Measurements from ENCODE around the gene BYSL.
"Not testable (repeated sequence)": the region's sequence is repeated elsewhere in the genome, so short reads cannot be mapped to it uniquely, and the experiment has no call there.

BYSL gene

GRCh38 chr6:41942067-41942851, 21.0 kb downstream of the BYSL start:
- Mint-ChIP-seq H3K36me3 (peaks cover 19 to 27% of the 10 kb centered on the region in 2 donors), H3K27me3 (no peaks in the 10 kb centered on the region), H3K4me1 (peaks cover 27 to 45% of the 10 kb centered on the region in 2 donors), H3K9me3 (no peaks in the 10 kb centered on the region), H3K27ac (peak overlapping the region; percentile 73), H3K4me3 (peak overlapping the region; percentile 94 to 98)
- DNase-seq (no peak), ATAC-seq (replicated peaks) (peak; percentile 32 to 40)

GRCh38 chr6:41942882-41943281, 21.6 kb downstream of the BYSL start:
- Mint-ChIP-seq H3K4me1 (peaks cover 28 to 45% of the 10 kb centered on the region in 2 donors), H3K36me3 (peaks cover 18 to 23% of the 10 kb centered on the region in 2 donors)
- H3K4me3 Mint-ChIP-seq; H3K27me3 Mint-ChIP-seq; DNase-seq; H3K27ac Mint-ChIP-seq; H3K9me3 Mint-ChIP-seq; ATAC-seq (replicated peaks): not testable (repeated sequence)

GRCh38 chr6:41943456-41943855, 22.2 kb downstream of the BYSL start:
- DNase-seq (no peak), ATAC-seq (replicated peaks) (no peak)
- Mint-ChIP-seq H3K4me3 (no peak overlapping the region), H3K4me1 (peaks cover 26 to 42% of the 10 kb centered on the region in 2 donors), H3K27me3 (no peaks in the 10 kb centered on the region), H3K36me3 (peaks cover 18 to 23% of the 10 kb centered on the region in 2 donors), H3K9me3 (no peaks in the 10 kb centered on the region), H3K27ac (no peak overlapping the region)

- no peaks in the 10 kb centered on the region for H3K9me3 Mint-ChIP-seq
- peaks cover 10 to 33% of the 10 kb centered on the region in 2 donors for H3K4me1 Mint-ChIP-seq
- H3K27me3 Mint-ChIP-seq, result no peaks in the 10 kb centered on the region
- H3K4me3 Mint-ChIP-seq, result no peak overlapping the region
- H3K27ac Mint-ChIP-seq, result peak overlapping the region; percentile 15
- no peak for DNase-seq
- H3K36me3 Mint-ChIP-seq, result no peaks in the 10 kb centered on the region
- no peak for ATAC-seq (replicated peaks)
These were observed 26.4 kb downstream of the BYSL start for GRCh38 chr6:41947581-41948220.

GRCh38 chr6:41954668-41955067, 33.4 kb downstream of the BYSL start:
- Mint-ChIP-seq H3K27ac (no peak overlapping the region), H3K4me3 (no peak overlapping the region)
- no peak for ATAC-seq (replicated peaks)

GRCh38 chr6:41955412-41955811, 34.1 kb downstream of the BYSL start:
- peaks cover 8 to 10% of the 10 kb centered on the region in 2 donors for H3K36me3 Mint-ChIP-seq
- DNase-seq, result no peak
- H3K4me3 Mint-ChIP-seq, result no peak overlapping the region
- no peaks in the 10 kb centered on the region for H3K27me3 Mint-ChIP-seq
- H3K4me1 Mint-ChIP-seq, result peaks cover 18 to 36% of the 10 kb centered on the region in 2 donors
- ATAC-seq (replicated peaks), result no peak
- H3K27ac Mint-ChIP-seq, result no peak overlapping the region
- peaks cover 0 to 7% of the 10 kb centered on the region in 2 donors for H3K9me3 Mint-ChIP-seq

More at GRCh38 chr6:41954668-41955067, 33.4 kb downstream of the BYSL start:
- H3K27me3 Mint-ChIP-seq, result no peaks in the 10 kb centered on the region
- peaks cover 16 to 41% of the 10 kb centered on the region in 2 donors for H3K4me1 Mint-ChIP-seq
- H3K36me3 Mint-ChIP-seq, result peaks cover 8% of the 10 kb centered on the region in 2 donors
- peaks cover 0 to 7% of the 10 kb centered on the region in 2 donors for H3K9me3 Mint-ChIP-seq
- no peak for DNase-seq

- no peak overlapping the region for H3K4me3 Mint-ChIP-seq
- peaks cover 0 to 11% of the 10 kb centered on the region in 2 donors for H3K9me3 Mint-ChIP-seq
These were observed 35.8 kb downstream of the BYSL start for GRCh38 chr6:41957117-41957516.

GRCh38 chr6:41958022-41958856, 36.9 kb downstream of the BYSL start:
- Mint-ChIP-seq H3K4me3 (peak overlapping the region; percentile 58 to 68), H3K4me1 (peaks cover 26 to 51% of the 10 kb centered on the region in 2 donors), H3K9me3 (peaks cover 0 to 11% of the 10 kb centered on the region in 2 donors), H3K27ac (peak overlapping the region; percentile 96), H3K36me3 (peaks cover 14% of the 10 kb centered on the region in 2 donors), H3K27me3 (no peaks in the 10 kb centered on the region)
- ATAC-seq (replicated peaks), result peak; percentile 93 to 95
- DNase-seq, result no peak

More at GRCh38 chr6:41957117-41957516, 35.8 kb downstream of the BYSL start:
- peaks cover 14% of the 10 kb centered on the region in 2 donors for H3K36me3 Mint-ChIP-seq
- no peak overlapping the region for H3K27ac Mint-ChIP-seq
- no peaks in the 10 kb centered on the region for H3K27me3 Mint-ChIP-seq
- H3K4me1 Mint-ChIP-seq, result peaks cover 24 to 45% of the 10 kb centered on the region in 2 donors
- ATAC-seq (replicated peaks) (no peak), DNase-seq (no peak)

- Mint-ChIP-seq H3K36me3 (peaks cover 14 to 18% of the 10 kb centered on the region in 2 donors), H3K27me3 (no peaks in the 10 kb centered on the region), H3K27ac (peak overlapping the region; percentile 48), H3K4me3 (no peak overlapping the region), H3K9me3 (peaks cover 0 to 11% of the 10 kb centered on the region in 2 donors), H3K4me1 (peaks cover 32 to 63% of the 10 kb centered on the region in 2 donors)
- DNase-seq (no peak), ATAC-seq (replicated peaks) (no peak)
These were observed 38.7 kb downstream of the BYSL start for GRCh38 chr6:41960028-41960427.

- no peak for DNase-seq
- peaks cover 37 to 61% of the 10 kb centered on the region in 2 donors for H3K4me1 Mint-ChIP-seq
- no peak for ATAC-seq (replicated peaks)
- H3K27me3 Mint-ChIP-seq, result no peaks in the 10 kb centered on the region
- H3K9me3 Mint-ChIP-seq, result peaks cover 0 to 11% of the 10 kb centered on the region in 2 donors
- H3K36me3 Mint-ChIP-seq, result peaks cover 14 to 18% of the 10 kb centered on the region in 2 donors
- H3K27ac Mint-ChIP-seq, result peak overlapping the region; percentile 65
- H3K4me3 Mint-ChIP-seq, result no peak overlapping the region
These were observed 42.1 kb downstream of the BYSL start for GRCh38 chr6:41963371-41963770.

GRCh38 chr6:41964201-41964887, 43.0 kb downstream of the BYSL start:
- H3K36me3 Mint-ChIP-seq, result peaks cover 7 to 10% of the 10 kb centered on the region in 2 donors
- ATAC-seq (replicated peaks) (peak; percentile 41 to 62), DNase-seq (no peak)
- peaks cover 30 to 53% of the 10 kb centered on the region in 2 donors for H3K4me1 Mint-ChIP-seq
- H3K9me3 Mint-ChIP-seq, result peaks cover 0 to 5% of the 10 kb centered on the region in 2 donors
- no peak overlapping the region for H3K4me3 Mint-ChIP-seq
- no peak overlapping the region for H3K27ac Mint-ChIP-seq
- no peaks in the 10 kb centered on the region for H3K27me3 Mint-ChIP-seq

- H3K36me3 Mint-ChIP-seq, result peaks cover 4 to 10% of the 10 kb centered on the region in 2 donors
- H3K27ac Mint-ChIP-seq, result no peak overlapping the region
- H3K9me3 Mint-ChIP-seq, result peaks cover 0 to 5% of the 10 kb centered on the region in 2 donors
- H3K4me3 Mint-ChIP-seq, result no peak overlapping the region
- no peaks in the 10 kb centered on the region for H3K27me3 Mint-ChIP-seq
- peaks cover 32 to 57% of the 10 kb centered on the region in 2 donors for H3K4me1 Mint-ChIP-seq
- DNase-seq (no peak), ATAC-seq (replicated peaks) (no peak)
These were observed 44.3 kb downstream of the BYSL start for GRCh38 chr6:41965429-41966213.

Data from stimulated activated naive B cell treated with anti-CD40 and anti-IgM and Interleukin-4, amounts not matched to agents 10 μg/mL and 1 μg/mL and 100 μg/mL, for 72 hours (primary cell).